GM18505 (cell line): ENCODE results near the gene UNC93B1.

Experiments
- ATAC-seq: cut with Tn5 transposase; IDR thresholded peaks from one replicate; pipeline ENCODE4 v1.9.1; 2021; ENCODE audit not compliant: unreplicated experiment
- POLR2A ChIP-seq: IDR thresholded peaks from 4 replicates; pipeline ENCODE4 v1.6.1; 2011; ENCODE audit warnings: borderline replicate concordance; ENCODE audit not compliant: insufficient read depth, insufficient read length; ENCODE audit errors: extremely low read depth

Gene UNC93B1

DNA sequence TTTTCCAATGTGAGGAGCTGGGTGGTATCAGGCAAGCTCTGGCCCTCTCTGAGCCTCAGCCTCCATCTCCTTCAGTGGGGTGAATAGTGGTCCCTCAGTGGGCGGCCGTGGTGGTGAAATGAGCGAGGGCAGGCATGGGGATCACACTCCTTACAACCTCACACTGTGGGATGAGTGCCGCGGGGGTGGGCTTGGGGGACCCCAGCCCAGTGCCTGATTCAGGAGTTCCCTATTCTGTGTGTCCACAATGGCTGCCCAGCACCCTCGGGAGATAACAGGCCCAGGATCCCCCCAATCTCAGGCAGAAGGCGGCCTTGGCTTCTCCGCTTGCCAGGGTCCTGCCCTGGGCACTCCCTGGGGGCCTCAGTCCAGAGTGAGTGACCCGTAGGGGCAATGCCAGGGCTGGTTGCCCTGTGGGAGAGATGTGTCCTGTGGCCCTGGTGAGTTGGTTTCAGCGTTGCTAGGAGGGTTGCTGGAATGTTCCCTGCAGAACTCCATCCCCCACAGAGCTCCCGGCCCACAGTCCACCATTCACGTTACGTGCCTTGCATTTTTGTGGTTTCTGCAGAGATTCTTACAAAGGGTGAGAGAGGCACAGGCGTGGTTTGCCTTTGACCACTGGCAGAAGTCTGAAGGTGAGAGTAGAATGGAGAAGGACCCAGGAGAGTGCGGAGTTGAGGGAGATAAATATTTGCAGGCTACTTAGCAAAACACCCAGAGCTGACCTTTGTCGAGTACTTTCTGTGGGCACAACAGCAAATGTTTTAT is 9.1 kb upstream of the UNC93B1 start:
- no peak for TF ChIP-seq POLR2A
- ATAC-seq: no peak

DNA sequence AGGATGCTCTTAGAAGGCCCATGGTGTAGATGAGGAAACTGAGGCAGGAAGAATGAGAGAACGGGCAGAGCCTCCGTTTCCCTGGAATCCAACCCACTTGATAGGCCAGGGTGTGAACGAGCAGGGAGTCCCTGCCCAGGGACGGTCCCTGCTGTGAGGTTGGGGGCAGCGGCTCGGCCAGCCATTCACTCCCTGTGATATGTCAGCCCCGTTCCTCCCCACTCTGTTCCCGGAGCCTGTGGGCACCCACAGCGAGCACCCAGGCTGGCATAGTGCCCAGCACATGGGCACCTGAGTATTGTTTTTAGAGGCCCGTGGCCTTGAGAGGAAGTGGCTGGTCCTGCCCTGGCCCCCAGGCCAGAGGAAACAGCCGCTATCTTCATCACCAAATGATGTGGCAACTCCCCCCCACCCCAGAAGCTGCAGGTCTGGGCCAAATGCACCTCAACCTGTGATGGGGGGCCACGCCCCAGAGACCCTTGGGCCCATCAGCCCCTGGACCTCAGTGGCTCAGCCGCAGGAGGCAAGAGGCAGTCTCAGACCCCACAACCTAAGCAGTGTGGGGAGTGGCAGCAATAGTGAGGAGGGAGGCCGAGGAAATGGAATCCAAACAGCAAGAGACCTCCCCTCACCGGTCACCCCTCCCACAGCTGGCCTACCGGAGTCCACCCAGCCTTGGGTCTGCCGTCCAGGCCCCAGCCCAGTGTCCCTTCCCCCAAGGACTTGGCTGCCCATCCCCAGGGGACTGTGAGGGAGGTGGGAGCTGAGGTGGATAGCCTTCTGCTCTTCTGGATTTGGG is 8.3 kb upstream of the UNC93B1 start:
- TF ChIP-seq POLR2A: no peak
- ATAC-seq: no peak

DNA sequence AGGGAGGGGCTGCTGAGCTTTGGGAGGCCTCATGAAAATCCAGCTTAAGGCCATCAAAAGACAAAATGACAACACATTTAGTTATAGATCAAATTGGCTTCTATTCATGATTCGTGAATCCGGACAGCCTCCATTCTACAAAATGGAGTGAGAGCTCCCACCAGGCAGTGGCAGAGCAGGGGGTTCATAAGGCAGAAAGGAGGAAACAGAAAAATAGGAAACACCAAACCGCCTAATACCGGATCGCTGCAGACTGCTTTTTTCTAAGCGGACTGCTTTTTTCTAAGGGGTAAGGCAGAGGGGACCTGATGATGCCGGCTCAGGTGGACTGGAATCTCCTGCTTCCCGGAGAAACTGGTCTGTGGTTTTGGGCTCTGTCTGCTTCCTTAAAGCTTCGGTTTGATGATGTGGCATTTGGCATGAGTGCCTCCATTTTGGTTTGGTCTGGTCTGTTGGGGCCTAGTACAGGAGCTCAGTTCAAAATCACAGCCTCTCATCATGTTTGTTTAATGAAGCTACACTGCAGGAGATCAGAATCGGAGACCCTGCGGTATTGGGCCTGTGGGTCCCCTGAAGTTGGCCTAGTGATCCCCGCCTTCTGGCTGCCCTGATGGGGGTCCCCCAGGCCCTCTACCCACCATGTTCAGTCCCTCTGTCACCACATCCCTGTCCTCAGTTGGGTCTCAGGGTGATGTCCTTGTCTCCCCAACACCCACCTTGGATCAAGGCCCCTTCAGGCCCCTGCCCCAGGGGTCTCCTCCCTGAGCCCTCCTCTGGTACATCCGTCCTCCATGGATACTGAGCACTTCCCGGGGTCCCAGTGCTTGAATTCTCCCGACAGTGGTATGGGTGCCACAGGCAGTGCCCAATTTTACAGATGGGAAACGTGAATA is 7.4 kb upstream of the UNC93B1 start:
- TF ChIP-seq POLR2A: no peak
- ATAC-seq: no peak

DNA sequence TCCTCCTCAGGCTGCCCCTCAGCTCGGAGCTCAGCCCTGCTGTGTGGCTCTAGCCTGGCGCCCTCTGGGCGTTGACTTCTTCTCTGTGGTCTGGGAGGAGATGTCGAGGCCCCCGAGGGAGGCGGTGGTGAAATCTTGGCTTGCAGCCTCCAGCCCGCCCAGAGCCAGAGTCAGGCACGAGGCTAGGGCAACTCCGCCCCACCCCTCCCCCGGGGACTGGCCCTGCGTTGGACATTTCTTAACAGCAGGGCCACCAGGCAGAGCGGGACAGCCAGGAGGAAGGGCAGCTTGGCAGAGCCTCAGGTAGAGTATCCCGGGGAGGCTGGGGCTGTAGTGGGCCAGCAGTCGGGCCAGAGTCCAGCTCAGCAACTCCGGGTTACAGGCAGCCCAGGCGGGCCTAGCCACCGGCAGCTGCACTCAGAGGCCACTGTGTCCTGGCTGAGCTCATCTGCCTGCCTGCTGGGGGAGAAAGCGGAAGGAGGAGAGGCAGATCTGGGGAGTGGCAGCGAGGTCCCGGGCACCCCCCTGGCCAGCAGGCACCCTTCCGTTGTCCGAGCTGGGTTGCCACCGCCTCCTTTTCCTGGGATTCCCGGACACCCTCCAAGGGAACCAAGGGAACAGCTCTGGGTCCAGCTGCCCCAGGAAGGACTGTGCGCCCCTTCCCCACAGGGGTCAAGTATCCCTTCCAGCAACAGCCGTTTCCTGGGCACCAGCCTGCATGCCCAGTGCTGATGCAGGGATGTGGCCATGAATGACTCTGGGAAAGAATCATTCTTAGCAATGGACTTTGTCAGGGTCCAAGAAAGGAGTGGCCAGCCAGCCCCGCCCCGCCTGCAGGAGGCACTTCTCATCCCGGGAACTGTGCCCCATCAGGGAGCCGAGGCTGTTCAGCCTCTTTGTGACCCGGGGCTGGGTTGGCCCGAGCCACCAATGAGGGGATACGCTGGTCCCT is 6.5 kb upstream of the UNC93B1 start, which contains the start of gene ALDH3B1:
TSS of gene ALDH3B1 (plus strand) at position 238 of the 952 bp plus-strand sequence. CDS start 4,971 bp downstream, outside the sequence.
- no peak for TF ChIP-seq POLR2A
- no peak for ATAC-seq

DNA sequence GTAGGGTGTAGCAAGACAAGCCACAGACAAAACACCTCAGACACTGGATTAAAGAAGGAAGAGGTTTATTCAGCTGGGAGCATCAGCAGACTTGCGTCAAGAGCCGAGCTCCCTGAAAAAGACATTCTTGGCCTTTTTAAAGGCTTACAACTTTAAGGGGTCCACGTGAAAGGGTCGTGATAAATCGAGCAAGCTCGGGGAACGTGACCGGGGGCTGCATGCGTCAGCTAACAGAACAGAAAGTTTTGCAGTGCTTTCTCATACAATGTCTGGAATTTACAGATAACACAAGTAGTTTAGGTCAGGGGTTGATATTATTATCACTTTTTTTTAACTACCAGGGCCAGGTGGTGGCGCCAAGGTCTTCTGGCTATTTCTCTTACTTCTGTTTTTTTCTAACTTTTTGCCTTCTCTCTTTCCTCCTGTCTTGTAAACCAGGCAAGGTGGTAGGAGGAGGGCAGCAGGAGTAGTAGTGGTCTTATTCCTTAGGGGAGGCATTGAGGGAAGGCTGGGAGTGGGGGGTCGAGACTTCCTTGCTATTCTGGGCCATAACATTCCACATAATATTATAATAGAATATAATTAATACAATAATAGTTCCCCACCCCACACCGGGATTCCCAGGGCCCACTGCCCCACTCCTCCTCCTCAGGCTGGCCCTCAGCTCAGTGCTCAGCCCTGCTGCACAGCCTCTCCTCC is 5.6 kb upstream of the UNC93B1 start:
- no peak for ATAC-seq
- no peak for TF ChIP-seq POLR2A

DNA sequence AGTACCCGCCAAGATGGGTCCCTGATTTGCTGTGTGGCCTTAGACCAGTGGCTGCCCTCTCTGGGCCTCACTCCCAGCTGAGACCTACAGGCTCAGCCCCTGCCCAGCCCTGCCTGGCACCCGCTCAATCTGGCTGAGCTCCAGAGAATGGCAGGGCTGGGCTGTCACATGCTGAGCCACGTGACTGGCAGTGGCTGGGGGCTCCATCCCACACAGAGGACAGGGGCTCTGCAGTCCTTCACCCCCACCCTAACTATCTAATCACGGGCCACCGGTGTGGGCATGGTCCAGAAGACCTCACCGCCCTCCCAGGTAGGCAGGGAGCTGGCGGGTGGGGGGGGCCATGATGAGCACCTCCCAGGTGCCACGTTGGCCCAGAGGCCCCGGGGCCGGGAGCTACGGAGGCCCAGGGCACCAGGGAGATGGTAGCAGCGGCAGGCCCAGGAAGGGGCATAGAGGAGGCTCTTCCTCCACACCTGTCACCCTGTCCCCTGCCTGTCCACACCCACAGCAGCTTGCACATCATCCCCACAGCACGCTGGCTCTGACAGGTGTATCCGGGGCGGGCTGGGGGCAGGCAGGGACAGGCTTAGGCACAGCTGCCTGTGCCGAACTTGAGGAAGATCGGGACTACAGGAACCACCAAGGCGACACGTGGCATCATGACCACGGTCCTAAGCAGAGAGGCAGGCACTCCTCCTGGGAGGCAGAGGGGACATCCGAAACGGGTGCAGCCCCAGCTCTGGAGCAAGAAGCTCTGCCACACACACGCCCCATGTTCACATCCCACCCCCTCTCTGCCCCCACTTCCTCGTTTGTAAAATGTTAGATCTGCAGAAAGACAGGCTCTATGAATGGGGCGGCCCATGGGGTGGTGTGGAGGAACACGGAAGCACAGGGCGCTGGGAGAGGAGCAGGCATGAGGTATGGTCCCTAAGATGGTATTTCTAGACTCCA is 4.8 kb upstream of the UNC93B1 start:
- TF ChIP-seq POLR2A: no peak
- no peak for ATAC-seq

DNA sequence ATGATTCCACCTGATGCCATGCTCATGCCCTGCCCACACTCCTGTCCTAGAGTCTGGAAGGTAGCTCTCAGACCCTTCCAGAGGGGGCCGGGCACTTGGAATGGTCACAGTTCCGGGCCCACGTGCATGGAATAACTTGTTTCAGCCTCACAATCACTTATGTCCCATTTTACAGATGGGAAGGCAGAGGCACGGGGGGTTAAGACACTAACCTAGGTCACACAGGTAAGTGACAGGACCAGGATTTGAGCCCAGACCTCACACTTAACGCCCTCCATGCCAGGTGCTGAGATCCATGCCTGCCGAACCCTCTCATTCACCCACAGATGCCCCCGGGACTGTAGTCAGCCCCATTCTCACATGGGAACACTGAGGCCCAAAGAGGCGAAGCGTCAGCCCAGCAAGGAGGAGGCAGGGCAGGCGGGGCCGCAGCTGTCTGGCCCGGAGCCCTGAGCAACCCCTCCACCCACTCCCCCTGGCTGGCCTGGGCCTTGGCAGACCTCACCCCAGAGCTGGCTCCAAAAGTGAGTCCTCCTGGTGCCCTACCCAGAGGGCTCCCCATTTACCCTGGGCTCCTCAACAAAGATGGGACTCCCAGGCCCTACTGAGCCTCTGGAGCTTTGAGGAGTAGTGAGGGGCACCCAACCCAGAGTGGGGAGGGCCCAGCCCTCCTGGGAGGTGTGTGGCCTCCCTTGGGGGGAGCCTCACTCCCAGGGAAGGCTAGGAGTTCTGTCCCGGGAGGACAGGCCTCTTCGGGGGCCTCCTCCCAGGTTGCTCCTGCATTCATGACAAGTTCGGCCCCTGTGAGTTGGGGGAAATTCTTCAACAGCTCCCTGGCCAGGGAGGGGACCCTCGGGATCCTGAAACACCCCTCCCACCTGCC is 3.8 kb upstream of the UNC93B1 start:
- ATAC-seq: no peak
- no peak for TF ChIP-seq POLR2A

DNA sequence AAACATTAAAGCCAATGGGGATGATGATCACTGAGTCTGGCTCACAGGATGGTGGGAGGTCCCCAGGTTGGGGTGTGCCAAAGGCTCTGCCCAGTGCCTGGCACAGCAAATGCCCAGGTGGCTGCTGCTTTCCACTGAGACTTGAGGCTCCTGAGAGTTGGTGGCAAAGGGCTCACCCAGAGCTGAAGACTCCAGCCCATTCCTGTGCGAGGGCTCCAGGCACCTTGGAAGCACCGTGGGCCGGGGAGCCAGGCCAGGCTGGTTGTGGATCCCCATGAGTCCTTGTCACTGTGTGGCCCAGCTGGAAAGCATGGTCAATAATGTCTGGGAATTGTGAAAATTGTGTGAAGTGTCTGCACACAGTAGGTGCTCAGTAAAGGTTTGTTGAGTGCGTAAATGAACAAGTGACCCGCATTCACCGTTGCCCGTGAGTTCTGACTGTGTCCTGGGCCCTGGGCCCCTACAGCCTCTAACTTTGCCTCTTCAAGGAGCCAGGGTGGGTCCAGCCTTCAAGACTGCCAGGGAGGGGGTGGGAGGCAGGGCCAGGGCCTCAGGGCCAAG is 2.8 kb upstream of the UNC93B1 start:
- ATAC-seq: no peak
- no peak for TF ChIP-seq POLR2A

DNA sequence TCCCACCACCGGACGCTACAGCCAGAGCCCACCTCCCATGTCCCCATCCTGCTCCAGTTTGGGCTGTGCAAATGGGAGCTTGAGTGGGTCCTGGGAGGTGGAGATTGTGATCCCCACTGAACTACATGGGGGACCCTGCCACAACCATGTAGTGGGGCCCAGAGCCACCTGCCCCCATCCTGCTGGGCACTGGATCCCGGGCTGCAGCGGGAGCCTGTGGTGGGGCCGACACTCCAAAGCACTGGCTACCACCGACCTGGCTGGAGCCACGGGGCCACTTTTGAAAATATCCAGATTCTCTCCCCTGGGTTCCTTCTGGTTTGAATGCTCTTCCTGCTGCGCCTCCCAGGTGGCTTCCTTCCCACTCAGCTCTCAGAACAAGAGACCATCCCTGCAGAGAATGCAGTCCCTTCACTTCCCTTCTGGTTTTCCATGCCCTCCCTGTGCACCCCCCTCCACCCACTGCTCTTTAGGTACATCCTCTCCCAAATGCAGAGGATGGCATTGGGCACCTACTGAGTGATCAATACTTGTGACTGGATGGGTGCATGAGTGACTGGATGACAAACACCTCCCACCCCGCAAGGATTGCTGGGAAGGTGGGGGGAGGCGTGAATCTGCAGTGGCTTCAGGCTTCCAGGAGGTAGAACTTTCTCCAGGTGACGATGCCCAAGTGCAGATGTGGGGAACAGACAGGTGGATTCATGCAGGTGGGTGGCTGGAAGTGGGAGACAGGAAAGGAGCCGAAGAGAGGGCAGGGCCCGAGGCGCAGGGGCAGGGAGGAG is 846 bp upstream of the UNC93B1 start:
- no peak for ATAC-seq
- no peak for TF ChIP-seq POLR2A
